Breast epithelium (tissue), 3 donors: ENCODE results near the gene SLC1A3.

ENCODE experiments used
- POLR2A ChIP-seq: fragments of 450-650 bp; IDR thresholded peaks from one replicate; pipeline ENCODE4 v1.6.1; 2016; ENCODE audit warnings: antibody characterized with exemption, mild to moderate bottlenecking, moderate library complexity
- POLR2AphosphoS5 ChIP-seq, 3 donors: sonication (generic); formaldehyde crosslinking; IDR thresholded peaks; one replicate each; pipeline ENCODE4 v1.6.1; 2017; ENCODE audit warnings: antibody characterized with exemption in 3 of 3
- TF ChIP-seq, protein P1 (sequence below), 3 donors: fragments of 450-650 bp; IDR thresholded peaks; one replicate each; pipeline ENCODE4 v1.5.1; 2016 to 2017; ENCODE audit warnings: antibody characterized with exemption in 3 of 3, mild to moderate bottlenecking in 3 of 3, moderate library complexity in 3 of 3

GRCh38 chr5:36722900-36723299, 116.5 kb downstream of the SLC1A3 start:
- TF ChIP-seq, protein P1, sequence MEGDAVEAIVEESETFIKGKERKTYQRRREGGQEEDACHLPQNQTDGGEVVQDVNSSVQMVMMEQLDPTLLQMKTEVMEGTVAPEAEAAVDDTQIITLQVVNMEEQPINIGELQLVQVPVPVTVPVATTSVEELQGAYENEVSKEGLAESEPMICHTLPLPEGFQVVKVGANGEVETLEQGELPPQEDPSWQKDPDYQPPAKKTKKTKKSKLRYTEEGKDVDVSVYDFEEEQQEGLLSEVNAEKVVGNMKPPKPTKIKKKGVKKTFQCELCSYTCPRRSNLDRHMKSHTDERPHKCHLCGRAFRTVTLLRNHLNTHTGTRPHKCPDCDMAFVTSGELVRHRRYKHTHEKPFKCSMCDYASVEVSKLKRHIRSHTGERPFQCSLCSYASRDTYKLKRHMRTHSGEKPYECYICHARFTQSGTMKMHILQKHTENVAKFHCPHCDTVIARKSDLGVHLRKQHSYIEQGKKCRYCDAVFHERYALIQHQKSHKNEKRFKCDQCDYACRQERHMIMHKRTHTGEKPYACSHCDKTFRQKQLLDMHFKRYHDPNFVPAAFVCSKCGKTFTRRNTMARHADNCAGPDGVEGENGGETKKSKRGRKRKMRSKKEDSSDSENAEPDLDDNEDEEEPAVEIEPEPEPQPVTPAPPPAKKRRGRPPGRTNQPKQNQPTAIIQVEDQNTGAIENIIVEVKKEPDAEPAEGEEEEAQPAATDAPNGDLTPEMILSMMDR (IDR thresholded peaks at IDR 0.05): no peak
- TF ChIP-seq POLR2A (no peak), POLR2AphosphoS5 (IDR thresholded peaks at IDR 0.05) (no peak)
